H1 (cell line): ENCODE results near the gene GTPBP1. TPM values are rescaled to one million over a fixed set of nuclear protein-coding genes. Genes with fewer than 3 reads are reported as not detected.

ENCODE experiments used
- JUND ChIP-seq: IDR thresholded peaks from 2 replicates; pipeline ENCODE4 v1.6.1; 2011; ENCODE audit warnings: mild to moderate bottlenecking, improper control_type of control experiment, low read length
- NANOG ChIP-seq: IDR thresholded peaks from 2 replicates; pipeline ENCODE4 v1.6.1; 2011; ENCODE audit warnings: low read length, low read depth, mild to moderate bottlenecking, inconsistent platforms; ENCODE audit not compliant: insufficient read depth, poor library complexity, severe bottlenecking
- RNF2 ChIP-seq: fragments of 200-900, 300-1000 bp; sonication (generic); IDR thresholded peaks from 2 replicates; pipeline ENCODE4 v1.7.1; 2016; ENCODE audit warnings: borderline replicate concordance, low read depth, mild to moderate bottlenecking, antibody characterized with exemption, low read length; ENCODE audit not compliant: poor library complexity, severe bottlenecking; ENCODE audit errors: missing control alignments
- polyA plus RNA-seq, 7 experiments: library from polyadenylated mRNA; depleted of rRNA in 3 of 7; stranded (reverse) in 5 of 7; unstranded in 2 of 7; fragments of >200 nt in 5 of 7; fragments of 200-250 nt in 2 of 7; gene quantifications; 1 replicate in 5 of 7; 2 replicates in 1 of 7; 4 replicates in 1 of 7; pipeline versions ENCODE4 v1.2.1 to v1.2.3, GENCODE V29; 2011 to 2013; ENCODE audit warnings: missing spikeins in 2 of 7, mixed read lengths in 2 of 7
- total RNA-seq: library from RNA; stranded (reverse); fragmentation: NEBNext Ultra II Directional; extraction: Animal tissue kit (Norgen Biotek cat#: 25700); gene quantifications from 2 replicates; pipeline ENCODE4 v1.2.1, GENCODE V29; 2021
- TF ChIP-seq, protein P1 (sequence below): fragments of 300-600 bp; sonication (generic); IDR thresholded peaks from 2 replicates; pipeline ENCODE4 v1.7.1; 2012; ENCODE audit warnings: low read length, moderate library complexity, mild to moderate bottlenecking, inconsistent platforms; ENCODE audit not compliant: insufficient replicate concordance
- TF ChIP-seq, protein P2 (sequence below), 3 experiments: IDR thresholded peaks; 1 replicate in 2 of 3; 2 replicates in 1 of 3; pipeline versions ENCODE4 v1.5.1 to v1.6.1; 2011; ENCODE audit warnings: low read length in 3 of 3, mild to moderate bottlenecking in 3 of 3, inconsistent platforms in 2 of 3, low read depth in 1 of 3, moderate library complexity in 1 of 3; ENCODE audit not compliant: insufficient read depth in 1 of 3; ENCODE audit errors: control extremely low read depth in 1 of 3

GTPBP1 gene
- total and polyA plus RNA-seq, 2 of the 8 experiments (the other 6 are each of a cell fraction or from before 2014, with no cell fraction given) = 53.1 to 91.8 TPM

DNA sequence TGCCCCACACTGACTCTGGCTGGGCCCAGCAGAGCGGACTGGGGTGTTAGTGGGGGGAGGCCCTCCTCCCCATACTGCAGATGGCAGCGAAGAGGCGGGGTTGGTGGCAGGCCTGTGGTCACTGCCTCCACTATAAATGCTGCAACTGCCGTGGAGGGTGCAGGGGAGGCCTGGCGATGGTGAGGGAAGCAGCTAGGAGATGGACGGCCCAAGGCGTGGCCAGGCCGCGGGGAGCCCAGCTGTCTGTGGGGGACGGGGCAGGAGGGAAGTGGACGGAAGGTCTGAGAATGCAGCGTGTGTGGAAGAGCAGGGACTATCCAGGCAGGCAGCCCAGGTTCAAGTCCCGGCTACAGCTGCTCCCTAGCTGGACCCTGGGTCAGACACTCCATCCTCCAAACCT, 69.9 kb downstream of the GTPBP1 start (continued):
- TF ChIP-seq, protein P1, sequence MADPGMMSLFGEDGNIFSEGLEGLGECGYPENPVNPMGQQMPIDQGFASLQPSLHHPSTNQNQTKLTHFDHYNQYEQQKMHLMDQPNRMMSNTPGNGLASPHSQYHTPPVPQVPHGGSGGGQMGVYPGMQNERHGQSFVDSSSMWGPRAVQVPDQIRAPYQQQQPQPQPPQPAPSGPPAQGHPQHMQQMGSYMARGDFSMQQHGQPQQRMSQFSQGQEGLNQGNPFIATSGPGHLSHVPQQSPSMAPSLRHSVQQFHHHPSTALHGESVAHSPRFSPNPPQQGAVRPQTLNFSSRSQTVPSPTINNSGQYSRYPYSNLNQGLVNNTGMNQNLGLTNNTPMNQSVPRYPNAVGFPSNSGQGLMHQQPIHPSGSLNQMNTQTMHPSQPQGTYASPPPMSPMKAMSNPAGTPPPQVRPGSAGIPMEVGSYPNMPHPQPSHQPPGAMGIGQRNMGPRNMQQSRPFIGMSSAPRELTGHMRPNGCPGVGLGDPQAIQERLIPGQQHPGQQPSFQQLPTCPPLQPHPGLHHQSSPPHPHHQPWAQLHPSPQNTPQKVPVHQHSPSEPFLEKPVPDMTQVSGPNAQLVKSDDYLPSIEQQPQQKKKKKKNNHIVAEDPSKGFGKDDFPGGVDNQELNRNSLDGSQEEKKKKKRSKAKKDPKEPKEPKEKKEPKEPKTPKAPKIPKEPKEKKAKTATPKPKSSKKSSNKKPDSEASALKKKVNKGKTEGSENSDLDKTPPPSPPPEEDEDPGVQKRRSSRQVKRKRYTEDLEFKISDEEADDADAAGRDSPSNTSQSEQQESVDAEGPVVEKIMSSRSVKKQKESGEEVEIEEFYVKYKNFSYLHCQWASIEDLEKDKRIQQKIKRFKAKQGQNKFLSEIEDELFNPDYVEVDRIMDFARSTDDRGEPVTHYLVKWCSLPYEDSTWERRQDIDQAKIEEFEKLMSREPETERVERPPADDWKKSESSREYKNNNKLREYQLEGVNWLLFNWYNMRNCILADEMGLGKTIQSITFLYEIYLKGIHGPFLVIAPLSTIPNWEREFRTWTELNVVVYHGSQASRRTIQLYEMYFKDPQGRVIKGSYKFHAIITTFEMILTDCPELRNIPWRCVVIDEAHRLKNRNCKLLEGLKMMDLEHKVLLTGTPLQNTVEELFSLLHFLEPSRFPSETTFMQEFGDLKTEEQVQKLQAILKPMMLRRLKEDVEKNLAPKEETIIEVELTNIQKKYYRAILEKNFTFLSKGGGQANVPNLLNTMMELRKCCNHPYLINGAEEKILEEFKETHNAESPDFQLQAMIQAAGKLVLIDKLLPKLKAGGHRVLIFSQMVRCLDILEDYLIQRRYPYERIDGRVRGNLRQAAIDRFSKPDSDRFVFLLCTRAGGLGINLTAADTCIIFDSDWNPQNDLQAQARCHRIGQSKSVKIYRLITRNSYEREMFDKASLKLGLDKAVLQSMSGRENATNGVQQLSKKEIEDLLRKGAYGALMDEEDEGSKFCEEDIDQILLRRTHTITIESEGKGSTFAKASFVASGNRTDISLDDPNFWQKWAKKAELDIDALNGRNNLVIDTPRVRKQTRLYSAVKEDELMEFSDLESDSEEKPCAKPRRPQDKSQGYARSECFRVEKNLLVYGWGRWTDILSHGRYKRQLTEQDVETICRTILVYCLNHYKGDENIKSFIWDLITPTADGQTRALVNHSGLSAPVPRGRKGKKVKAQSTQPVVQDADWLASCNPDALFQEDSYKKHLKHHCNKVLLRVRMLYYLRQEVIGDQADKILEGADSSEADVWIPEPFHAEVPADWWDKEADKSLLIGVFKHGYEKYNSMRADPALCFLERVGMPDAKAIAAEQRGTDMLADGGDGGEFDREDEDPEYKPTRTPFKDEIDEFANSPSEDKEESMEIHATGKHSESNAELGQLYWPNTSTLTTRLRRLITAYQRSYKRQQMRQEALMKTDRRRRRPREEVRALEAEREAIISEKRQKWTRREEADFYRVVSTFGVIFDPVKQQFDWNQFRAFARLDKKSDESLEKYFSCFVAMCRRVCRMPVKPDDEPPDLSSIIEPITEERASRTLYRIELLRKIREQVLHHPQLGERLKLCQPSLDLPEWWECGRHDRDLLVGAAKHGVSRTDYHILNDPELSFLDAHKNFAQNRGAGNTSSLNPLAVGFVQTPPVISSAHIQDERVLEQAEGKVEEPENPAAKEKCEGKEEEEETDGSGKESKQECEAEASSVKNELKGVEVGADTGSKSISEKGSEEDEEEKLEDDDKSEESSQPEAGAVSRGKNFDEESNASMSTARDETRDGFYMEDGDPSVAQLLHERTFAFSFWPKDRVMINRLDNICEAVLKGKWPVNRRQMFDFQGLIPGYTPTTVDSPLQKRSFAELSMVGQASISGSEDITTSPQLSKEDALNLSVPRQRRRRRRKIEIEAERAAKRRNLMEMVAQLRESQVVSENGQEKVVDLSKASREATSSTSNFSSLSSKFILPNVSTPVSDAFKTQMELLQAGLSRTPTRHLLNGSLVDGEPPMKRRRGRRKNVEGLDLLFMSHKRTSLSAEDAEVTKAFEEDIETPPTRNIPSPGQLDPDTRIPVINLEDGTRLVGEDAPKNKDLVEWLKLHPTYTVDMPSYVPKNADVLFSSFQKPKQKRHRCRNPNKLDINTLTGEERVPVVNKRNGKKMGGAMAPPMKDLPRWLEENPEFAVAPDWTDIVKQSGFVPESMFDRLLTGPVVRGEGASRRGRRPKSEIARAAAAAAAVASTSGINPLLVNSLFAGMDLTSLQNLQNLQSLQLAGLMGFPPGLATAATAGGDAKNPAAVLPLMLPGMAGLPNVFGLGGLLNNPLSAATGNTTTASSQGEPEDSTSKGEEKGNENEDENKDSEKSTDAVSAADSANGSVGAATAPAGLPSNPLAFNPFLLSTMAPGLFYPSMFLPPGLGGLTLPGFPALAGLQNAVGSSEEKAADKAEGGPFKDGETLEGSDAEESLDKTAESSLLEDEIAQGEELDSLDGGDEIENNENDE = no peak
- TF ChIP-seq NANOG (no peak), RNF2 (no peak), JUND (no peak)
- TF ChIP-seq, protein P2, sequence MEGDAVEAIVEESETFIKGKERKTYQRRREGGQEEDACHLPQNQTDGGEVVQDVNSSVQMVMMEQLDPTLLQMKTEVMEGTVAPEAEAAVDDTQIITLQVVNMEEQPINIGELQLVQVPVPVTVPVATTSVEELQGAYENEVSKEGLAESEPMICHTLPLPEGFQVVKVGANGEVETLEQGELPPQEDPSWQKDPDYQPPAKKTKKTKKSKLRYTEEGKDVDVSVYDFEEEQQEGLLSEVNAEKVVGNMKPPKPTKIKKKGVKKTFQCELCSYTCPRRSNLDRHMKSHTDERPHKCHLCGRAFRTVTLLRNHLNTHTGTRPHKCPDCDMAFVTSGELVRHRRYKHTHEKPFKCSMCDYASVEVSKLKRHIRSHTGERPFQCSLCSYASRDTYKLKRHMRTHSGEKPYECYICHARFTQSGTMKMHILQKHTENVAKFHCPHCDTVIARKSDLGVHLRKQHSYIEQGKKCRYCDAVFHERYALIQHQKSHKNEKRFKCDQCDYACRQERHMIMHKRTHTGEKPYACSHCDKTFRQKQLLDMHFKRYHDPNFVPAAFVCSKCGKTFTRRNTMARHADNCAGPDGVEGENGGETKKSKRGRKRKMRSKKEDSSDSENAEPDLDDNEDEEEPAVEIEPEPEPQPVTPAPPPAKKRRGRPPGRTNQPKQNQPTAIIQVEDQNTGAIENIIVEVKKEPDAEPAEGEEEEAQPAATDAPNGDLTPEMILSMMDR (IDR thresholded peaks at IDR 0.05; ENCODE audit: control extremely low read depth in 1 of 3, insufficient read depth in 1 of 3, low read depth in 1 of 3, low read length in 3 of 3) = no peak
